Activated CD4-positive, alpha-beta T cell treated with anti-CD3 and anti-CD28 coated beads, Interleukin-2, amount 50 U/mL, for 1 hour (primary cell): ENCODE data around the gene RAN.
A peak's percentile ranks its signal among the peaks of the same experiment; 100 is the strongest.
"Not testable (repeated sequence)": the region's sequence is repeated elsewhere in the genome, so short reads cannot be mapped to it uniquely, and the experiment has no call there.

Source experiments
- DNase-seq: peaks from one replicate; pipeline ENCODE4 v3.0.0-alpha.2; 2020

Gene RAN

DNA sequence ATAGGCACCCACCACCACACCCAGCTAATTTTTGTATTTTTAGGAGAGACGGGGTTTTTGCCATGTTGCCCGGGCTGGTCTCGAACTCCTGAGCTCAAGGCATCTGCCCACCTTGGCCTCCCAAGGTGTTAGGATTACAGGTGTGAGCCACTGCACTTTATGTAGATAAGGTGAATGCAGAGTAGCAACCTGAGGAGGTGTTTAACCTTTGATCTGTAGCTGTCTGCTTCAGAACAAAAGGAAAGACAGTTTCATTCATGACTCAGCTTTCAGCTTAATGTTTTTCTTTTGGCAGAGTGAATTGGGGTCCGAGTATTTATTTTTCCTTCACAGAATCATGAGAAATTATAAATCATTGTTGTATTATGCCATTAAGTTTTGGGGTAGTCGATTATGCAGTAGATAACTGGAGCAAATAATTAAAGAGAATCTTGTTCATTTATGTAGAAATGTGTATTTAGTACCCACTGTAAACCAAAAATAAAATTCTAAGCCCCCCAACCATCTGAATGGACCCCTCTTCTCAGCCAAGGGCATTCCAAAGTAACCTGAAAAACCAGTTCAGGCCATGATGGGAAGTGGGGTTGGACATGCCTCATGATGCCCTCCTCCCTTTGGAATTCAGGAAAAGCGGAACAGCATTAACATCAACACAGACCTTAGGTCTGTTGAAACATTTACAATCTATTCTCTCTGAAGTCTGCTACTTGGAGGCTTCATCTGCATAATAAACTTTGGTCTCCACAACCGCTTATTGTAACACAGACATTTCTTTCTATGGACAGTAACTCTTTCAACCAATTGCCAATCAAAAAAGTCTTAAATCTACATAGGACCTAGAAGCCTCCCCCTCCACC lies 22.1 kb upstream of the RAN start:
- no peak for DNase-seq

DNA sequence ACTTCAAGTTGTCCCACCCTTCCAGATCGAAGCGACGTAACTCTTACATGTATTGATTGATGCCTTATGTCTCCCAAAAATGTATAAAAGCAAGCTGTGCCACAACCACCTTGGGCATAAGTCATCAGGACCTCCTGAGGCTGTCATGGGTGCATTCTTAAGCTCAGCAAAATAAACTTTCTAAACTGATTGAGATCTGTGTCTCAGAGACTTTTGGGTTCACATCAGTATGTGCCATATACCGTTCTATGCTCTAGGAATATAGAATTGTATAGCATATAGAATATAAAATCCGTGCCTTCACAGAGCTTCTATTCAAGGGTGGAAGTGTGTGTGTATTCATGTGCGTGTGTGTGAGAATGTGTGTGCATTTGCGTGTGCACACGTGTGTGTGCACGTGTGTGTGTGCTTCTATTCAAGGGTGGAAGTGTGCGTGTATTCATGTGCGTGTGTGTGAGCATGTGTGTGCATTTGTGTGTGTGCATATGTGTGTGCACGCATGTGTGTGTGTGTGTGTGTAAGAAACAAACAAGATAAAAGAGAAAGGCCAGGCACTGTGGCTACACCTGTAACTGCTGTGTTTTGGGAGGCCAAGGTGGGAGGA lies 21.3 kb upstream of the RAN start:
- no peak for DNase-seq

DNA sequence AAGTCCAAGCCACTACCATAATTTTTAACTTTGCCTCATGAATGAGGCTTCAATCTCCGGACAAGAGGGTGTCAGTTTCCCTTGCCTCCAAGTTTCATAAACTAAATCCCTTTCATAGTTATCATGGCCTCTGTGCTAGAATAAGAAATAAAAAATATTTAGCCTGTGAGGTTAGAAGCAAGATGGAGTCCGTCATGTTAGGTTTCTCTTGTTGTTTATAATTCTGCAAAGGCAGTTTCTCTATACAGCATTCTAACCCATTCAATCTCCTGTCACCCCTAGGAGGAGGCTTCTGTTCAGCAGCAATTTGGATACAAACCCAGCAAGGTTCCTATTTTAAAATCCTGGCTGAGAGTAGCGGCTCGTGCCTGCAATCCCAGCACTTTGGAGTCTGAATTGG lies 15.8 kb upstream of the RAN start:
- no peak for DNase-seq

- DNase-seq, result no peak
Measured at GRCh38 chr12:130858084-130858483, 13.8 kb upstream of the RAN start.

GRCh38 chr12:130859161-130859560 lies 12.7 kb upstream of the RAN start:
- DNase-seq, result no peak

DNA sequence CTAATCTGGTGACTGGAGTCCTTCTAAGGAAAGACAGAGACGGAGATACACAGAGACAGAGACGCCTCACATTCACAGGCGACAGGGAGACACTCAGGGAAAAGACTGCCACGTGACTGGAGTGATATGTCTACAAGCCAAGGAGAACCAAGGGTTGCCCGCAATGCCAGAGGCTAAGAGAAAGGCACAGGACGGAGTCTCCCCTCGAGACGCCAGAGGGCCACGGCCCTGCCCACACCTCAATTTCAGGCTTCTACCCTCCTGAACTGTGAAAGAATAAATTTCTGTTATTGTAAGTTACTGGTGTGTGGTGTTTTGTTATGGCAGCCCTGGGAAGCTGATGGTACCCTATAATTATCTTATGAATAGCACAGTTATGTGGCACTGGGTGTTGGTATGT lies 11.6 kb upstream of the RAN start:
- DNase-seq, result no peak

GRCh38 chr12:130862161-130862560 lies 9.7 kb upstream of the RAN start:
- DNase-seq, result no peak

GRCh38 chr12:130862771-130863170 lies 9.1 kb upstream of the RAN start:
- not testable (repeated sequence) for DNase-seq

- DNase-seq, result no peak
Measured at GRCh38 chr12:130863298-130863697, 8.6 kb upstream of the RAN start.

DNA sequence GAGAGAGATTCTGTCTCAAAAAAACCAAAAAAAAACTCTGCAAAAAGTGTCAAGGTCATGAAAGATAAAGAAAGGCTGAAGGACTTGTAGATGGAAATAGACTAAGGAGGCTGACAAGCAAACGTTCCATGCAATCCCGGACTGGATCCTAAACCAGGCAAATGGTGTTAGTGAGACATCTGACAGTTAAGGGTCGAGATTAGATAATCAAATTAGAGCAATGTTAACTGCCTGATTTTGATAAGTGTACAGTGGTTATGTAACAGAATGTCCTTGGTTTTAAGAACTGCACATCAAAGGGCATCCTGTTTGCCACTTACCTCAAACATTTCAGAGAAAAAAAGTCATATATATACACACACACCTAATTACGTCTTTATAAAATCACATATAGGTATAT lies 3.5 kb upstream of the RAN start:
- DNase-seq, result no peak

DNA sequence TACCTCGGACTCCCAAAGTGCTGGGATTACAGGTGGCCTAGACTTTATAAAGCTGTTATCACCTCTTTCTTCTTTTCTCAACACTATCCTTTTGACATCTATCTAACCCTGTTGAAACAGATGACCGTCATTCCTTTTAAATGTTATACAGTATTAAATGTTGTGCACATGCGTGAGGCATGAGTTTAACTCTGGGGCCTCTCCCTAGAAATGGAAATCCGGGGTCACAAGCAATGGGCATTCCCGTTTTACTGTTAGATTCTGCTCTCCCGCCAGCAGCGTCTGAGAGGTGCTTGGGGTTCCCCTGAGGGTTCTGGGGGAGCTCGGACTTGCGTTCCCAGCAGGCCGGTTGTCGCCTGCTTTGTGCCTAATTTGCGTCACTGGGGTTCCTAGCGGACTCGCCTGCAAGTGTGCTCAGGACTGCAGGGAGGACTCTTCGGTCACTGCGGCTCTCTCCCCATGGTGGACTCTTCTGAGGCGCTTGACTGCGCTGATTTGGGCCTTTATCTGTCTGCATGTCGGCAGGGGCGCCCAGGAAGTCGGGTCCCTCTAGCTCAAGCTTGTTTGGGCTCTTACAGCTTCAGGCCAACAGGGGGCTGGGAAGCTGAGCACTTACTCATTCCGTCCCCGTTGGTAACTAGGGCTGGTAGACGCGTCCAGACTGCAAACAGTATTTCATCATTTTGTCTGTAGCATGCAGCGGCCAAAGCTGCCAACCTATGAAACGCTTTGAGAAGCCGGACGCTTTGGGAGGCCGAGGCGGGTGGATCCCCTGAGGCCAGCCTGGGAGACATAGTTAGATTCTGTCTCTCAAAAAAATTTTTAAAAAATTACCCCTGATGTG lies 1.2 kb upstream of the RAN start:
- DNase-seq, result peak; percentile 61

- peak; percentile 42 for DNase-seq
Measured at GRCh38 chr12:130872179-130873096, 572 bp downstream of the RAN start.

DNA sequence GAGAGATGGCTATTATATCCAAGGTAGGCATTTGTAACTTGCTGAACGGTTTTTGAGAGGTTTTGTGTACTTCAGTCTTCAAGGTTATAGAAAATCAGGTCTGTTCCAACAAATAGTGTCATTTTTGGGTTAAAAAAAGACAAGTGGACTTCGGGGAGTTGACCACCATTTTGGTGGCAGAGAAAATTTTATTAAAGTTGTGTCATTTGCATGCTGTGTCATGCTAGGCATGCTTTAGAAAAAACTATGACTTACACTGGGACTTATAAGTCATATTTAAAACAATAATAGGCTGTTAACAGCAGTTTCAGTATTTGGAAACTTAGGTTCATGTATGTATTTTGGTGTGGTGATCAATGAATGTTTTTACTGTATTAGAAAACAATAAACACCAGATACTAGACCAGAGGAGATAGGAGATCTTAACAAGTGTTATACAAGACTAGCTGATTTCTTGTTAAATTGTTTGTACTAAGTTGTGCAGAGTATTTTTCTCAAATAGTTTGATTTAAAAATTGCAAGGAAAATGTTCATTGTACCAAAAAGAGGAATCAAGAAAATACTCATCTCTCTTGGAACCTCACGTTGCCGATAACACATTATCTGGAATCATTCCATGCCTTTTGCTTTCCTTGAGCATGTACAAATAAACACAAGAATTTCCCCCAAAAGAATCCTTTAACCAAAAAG lies 1.4 kb downstream of the RAN start:
- DNase-seq, result no peak

DNA sequence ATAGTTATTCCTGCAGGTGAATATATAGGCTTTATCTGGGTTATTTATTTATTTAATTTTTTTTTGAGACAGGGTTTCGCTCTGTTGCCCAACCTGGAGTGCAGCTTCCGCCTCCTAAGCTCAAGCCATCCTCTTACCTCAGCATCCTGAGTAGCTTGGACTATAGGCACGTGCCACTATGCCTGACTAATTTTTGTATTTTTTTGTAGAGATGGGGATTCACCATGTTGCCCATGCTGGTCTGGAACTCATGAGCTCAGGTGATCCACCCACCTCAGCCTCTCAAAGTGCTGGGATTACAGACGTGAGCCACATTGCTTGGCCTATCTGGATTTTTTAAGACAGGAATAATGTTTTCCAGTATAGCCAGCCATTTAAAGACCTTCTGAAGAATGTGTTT lies 2.0 kb downstream of the RAN start:
- no peak for DNase-seq

DNA sequence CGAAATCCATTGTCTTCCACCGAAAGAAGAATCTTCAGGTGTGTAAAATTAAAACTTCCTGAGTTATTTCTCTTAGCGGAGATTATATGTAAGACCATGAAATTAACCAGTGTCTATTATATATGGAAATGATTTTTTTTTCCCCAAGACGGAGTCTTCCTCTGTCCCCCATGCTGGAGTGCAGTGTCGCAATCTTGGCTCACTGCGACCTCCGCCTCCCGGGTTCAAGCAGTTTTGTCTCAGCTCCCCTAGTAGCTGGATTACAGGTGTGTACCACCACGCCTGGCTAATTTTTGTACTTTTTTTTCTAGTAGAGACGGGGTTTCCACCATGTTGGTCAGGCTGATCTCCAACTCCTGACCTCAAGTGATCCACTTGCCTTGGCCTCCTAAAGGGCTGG lies 2.8 kb downstream of the RAN start:
- no peak for DNase-seq

DNA sequence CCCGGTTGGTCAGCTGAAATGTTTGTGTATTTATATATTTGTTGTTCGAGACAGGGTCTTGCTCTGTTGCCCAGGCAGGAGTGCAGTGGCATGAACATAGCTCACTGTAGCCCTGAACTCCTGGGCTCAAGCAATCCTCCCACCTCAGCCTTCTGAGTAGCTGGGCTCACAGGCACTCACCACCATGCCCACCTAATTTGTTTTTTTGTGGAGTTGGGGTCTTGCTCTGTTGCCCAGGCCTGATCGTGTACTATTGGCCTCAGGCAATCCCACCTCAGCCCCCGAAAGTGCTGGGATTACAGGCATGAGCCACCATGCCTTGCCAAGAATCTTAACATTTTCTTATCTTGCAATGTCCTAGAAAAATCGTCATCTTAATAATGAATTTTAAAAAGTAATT lies 3.3 kb downstream of the RAN start:
- no peak for DNase-seq

DNA sequence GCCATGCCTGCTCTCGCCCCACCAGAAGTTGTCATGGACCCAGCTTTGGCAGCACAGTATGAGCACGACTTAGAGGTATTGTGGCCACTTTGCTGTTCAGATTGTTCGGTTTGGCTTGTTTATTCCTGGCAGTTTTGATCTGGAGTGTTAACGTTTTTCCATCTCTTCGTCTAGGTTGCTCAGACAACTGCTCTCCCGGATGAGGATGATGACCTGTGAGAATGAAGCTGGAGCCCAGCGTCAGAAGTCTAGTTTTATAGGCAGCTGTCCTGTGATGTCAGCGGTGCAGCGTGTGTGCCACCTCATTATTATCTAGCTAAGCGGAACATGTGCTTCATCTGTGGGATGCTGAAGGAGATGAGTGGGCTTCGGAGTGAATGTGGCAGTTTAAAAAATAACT lies 3.8 kb downstream of the RAN start:
- DNase-seq, result not testable (repeated sequence)

GRCh38 chr12:130876297-130876696 lies 4.4 kb downstream of the RAN start:
- no peak for DNase-seq

GRCh38 chr12:130876758-130877157 lies 4.9 kb downstream of the RAN start:
- no peak for DNase-seq

- no peak for DNase-seq
Measured at GRCh38 chr12:130877333-130877732, 5.5 kb downstream of the RAN start.

DNA sequence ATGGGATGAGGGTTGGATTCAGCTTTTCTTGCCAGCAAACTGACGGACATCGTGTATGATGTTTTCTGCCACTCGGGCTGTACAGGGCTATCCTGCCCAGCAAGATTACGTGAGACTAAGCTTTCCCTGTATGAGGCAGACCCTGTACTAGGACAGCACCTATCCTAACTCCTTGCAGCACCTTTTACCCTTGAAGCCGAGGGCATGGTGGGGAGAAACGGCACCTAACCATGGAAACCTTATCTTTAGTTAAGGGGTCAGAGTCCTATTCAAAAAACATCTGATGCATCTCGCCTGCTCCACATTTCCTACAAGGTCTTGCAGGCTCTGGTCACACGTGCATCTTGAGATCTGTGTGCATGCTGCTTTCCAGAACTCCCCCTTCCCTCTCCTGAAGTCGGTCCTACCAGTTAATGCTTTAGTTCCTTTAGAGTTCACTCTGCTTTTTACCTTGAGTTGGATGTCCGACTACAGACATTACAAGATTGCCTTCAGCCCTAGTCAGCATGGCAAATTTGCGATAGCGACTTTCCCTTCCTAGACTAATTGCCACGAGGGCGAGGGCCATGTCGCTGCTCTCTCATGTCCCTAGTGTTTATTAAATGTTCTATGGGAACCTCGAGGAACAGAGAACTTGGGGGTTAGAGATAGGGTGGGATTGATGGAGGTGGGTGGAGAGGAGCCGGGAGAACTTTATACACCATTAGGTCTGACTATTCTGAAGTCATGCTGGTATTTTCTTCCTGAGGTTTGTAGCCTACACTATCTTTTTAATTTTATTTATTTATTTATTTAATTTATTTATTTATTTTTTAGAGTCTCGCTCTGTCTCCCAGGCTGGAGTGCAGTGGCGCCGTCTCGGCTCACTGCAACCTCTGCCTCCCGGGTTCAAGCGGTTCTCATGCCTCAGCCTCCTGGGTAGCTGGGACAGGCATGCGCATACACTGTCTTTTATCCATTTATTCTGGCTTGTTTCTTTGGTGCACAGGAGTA lies 6.6 kb downstream of the RAN start:
- DNase-seq, result no peak
